IPS-NIHi11 (cell line): ENCODE results near the gene SLC30A7.

Source experiments
- DNase-seq: peaks from one replicate; pipeline ENCODE4 v3.0.0; 2012; ENCODE audit warnings: mixed read lengths, low spot score

The SLC30A7 gene

DNA sequence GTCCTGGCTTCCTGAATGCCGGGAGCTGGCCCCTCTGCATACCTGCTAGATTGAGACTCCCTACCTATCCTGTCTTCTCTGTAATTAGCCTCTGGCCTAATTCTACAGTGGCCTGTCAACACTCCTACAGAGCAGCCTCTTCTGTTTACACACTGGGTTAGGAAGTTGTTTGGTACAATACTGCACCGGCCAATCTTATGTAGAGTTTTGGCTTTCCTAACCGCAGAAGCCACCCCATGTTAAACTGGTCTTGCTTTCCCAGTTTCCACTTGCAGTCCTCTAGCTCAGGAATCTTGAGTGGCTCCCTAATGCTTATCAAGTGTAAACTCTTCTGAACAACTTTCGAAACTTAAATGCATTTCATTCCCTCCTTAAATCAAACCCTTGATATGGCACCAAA lies 86.9 kb downstream of the SLC30A7 start:
- DNase-seq: no peak

DNA sequence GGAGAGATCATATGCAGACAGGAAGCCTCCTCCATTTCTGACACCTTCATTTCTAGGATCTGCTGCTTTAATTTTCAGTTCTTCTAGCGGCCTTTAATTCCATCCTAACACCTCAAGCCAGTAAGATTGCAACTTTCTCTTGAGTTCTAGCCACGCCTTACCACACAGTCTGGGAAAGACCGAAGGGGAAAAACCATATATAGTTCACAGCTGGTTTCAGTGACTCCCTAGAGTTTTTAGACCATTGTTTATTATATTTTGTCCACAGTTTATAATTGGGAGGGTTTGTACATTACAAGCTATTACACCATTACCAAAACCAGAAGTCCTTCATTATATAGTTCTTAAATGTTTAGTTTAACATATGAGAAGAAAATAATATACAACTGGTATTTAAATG lies 92.2 kb downstream of the SLC30A7 start:
- no peak for DNase-seq

- DNase-seq: no peak
These were observed 93.6 kb downstream of the SLC30A7 start for GRCh38 chr1:100989306-100990077.

GRCh38 chr1:100995198-100995988 lies 99.5 kb downstream of the SLC30A7 start:
- no peak for DNase-seq

- DNase-seq: no peak
These were observed 102.5 kb downstream of the SLC30A7 start for GRCh38 chr1:100998426-100998825.

DNA sequence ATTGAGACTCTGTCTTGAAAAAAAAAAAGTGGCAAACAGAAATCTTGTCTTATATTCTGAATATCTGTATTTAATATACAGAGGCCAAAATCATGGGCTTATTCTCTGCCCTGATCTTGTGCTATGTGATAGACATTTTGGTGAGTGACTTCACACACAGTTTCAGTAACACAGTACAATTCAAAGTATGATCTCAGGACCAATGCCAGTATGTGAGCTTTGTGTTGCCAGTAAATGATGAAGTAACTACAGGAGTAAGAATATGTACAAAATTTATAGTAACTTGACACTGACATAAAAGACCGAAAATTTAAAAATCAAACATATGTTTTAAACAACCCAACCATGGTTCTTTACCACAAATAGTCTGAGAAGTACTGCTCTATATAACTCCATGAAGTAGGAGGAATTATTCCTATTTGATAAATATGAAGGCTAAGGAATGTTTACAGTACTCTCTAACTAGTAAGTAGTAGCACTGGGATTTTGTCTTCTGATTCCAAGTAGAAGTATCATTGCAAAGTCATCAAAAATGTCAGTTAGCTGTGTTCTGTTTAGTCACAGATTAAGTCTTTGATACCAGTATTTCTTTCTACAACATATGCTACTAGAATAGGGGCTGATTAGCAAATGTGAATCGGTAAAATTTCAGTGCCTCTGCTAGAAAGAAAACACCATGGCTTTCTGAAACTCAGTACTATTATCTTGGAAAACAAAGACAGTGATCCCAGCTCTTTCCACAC lies 104.4 kb downstream of the SLC30A7 start:
- DNase-seq: no peak

GRCh38 chr1:101002551-101002950 lies 106.7 kb downstream of the SLC30A7 start:
- no peak for DNase-seq

DNA sequence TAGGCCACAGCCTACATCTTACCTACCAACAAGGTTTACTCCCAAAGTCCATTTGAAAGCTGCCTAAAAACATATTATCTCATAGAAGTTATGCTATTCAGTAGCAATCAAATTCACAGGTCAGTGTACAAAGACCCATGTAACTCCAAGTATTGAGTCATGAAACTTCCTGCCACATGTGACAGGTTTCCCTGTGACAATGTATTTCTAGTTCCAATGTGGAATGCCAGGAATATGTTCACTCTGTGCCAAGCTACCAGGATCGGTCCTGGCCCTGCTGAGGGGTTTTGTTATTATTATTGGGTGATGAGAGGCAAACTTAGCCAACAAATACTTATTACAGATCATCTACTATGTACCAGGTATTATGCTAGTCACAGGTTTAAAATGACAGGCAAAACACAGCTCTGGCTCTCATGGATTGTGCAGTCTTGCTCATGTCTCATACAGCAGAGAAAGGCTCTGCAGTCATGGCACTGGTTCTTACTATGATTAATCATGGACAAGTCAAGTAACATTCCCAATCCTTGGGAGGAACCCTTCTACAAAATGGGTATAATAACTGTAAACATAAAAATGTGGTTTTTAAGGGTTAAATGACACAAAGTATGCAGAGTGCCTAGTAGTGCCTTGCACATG lies 107.2 kb downstream of the SLC30A7 start:
- no peak for DNase-seq

GRCh38 chr1:101004061-101004460 lies 108.2 kb downstream of the SLC30A7 start:
- no peak for DNase-seq

GRCh38 chr1:101004670-101005069 lies 108.8 kb downstream of the SLC30A7 start:
- DNase-seq: no peak

GRCh38 chr1:101005183-101005582 lies 109.3 kb downstream of the SLC30A7 start:
- no peak for DNase-seq

DNA sequence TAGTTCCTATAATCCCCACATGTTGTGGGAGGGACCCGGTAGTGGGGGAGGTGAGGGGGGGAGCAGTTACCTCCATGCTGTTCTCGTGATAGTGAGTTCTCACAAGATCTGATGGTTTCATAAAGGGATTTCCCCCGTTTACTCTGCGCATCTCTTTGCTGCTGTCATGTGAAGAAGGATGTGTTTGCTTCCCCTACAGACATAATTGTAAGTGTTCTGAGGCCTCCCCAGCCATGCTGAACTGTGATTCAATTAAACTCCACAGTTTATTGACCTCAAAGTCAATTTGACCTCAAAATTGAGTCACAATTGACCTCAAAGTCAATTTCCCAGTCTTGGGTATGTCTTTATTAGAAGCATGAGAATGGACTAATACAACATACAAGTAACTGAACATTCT lies 110.0 kb downstream of the SLC30A7 start:
- DNase-seq: no peak

GRCh38 chr1:101006553-101006952 lies 110.7 kb downstream of the SLC30A7 start:
- DNase-seq: no peak

DNA sequence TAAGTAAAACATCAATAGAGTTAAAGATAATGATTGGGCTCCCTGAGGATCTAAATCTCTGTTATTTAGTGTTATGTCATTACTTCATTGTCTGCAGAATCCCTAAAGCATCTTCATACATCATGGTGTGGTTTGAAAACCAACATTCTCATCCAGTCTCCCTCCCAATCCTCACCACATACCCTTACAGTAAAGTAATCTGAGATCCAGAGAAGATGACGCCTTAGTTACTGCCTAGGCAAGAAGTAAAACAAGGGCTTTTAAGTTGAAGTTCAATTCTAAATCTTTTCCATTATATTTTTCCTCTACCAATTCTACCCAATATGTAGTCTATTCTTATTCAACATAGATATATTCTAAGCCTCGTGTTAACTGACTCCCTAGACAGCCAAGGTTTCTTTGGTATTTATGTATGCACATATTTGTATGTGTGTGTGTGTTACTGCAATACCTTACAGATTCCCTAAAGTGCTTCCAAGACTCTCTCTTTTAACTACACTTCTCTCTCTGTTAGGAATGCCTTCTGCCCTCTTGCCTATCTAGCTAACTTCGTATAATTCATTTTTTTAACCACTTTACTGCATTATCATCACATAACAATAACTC lies 112.4 kb downstream of the SLC30A7 start:
- no peak for DNase-seq

- no peak for DNase-seq
These were observed 117.9 kb downstream of the SLC30A7 start for GRCh38 chr1:101013776-101014175.

DNA sequence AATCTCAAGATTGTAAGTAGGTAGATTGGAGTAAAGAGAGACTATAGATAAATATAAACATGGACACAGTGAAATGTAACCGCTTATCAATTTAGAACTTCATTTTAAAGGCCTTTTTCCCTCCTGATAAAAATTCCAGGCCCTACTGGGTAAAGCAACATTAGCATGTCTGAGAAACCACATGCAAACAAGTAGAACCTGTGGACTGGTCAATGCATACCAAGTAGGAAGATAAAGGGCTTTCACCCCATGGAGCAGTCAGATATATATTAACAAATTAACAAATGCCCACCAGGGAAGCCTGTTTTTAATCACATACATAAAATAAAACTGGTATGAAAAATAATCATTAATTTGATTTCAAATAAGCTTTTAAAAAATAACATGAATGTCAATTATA lies 121.6 kb downstream of the SLC30A7 start:
- peak; percentile 22 for DNase-seq

DNA sequence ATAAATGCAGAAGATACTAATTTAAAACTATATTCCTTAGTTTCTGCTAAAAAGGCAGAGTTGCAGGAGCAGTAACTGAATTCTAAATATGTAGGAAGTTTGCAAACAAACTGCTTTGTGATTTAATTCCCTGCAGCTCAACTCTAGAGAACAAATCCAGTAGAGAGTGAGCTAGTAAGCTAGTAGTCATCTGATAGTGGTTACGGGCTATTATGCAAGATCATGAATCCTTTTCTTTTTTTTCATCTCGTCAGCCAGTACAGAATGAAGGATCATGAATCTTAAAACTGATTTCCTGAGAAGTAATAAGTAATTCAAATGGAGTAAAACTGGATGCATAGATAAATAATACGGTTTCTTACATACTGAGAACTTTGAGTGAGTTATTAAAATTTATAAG lies 126.4 kb downstream of the SLC30A7 start:
- no peak for DNase-seq

GRCh38 chr1:101025283-101025656 lies 129.4 kb downstream of the SLC30A7 start:
- peak; percentile 16 for DNase-seq

GRCh38 chr1:101025657-101026429 lies 130.0 kb downstream of the SLC30A7 start, which contains the start of gene DPH5:
Gene DPH5 (minus strand): TSS chr1:101025784. CDS start chr1:101025443, 341 bp downstream.
- peak; percentile 87 for DNase-seq

GRCh38 chr1:101026430-101026788 lies 130.5 kb downstream of the SLC30A7 start:
- DNase-seq: no peak

GRCh38 chr1:101027194-101027772 lies 131.4 kb downstream of the SLC30A7 start:
- DNase-seq: no peak
